Liver (tissue), 9 donors: ENCODE measurements around the gene TXLNA. TPM values are rescaled to one million over a fixed set of nuclear protein-coding genes. Genes with fewer than 3 reads are reported as not detected.

Source experiments
- DNase-seq: peaks from one replicate; pipeline ENCODE4 v3.0.0-alpha.2; 2017; ENCODE audit warnings: low spot score
- H3K27ac ChIP-seq, 2 donors: one replicate each; pipeline ENCODE4 v1.7.0; 2013; ENCODE audit warnings: inconsistent platforms in 2 of 2, low read length in 2 of 2, control low read depth in 1 of 2, low read depth in 1 of 2, mild to moderate bottlenecking in 1 of 2
- H3K27me3 ChIP-seq, 4 donors: one replicate each; pipeline versions ENCODE4 v1.6.1 to v1.7.0; 2013; ENCODE audit warnings: low read length in 3 of 4, inconsistent platforms in 1 of 4, mild to moderate bottlenecking in 1 of 4, moderate library complexity in 1 of 4; ENCODE audit not compliant: control insufficient read depth in 4 of 4, insufficient read depth in 4 of 4
- H3K36me3 ChIP-seq, 4 donors: one replicate each; pipeline versions ENCODE4 v1.6.1 to v1.7.0; 2013; ENCODE audit warnings: low read length in 3 of 4, mild to moderate bottlenecking in 3 of 4, low read depth in 1 of 4, moderate library complexity in 1 of 4; ENCODE audit not compliant: control insufficient read depth in 4 of 4, insufficient read depth in 3 of 4
- H3K4me1 ChIP-seq, 4 donors: one replicate each; pipeline versions ENCODE4 v1.6.1 to v1.7.0; 2013; ENCODE audit warnings: low read length in 3 of 4, mild to moderate bottlenecking in 3 of 4, moderate library complexity in 1 of 4; ENCODE audit not compliant: control insufficient read depth in 4 of 4, insufficient read depth in 4 of 4
- H3K4me3 ChIP-seq, 3 donors: one replicate each; pipeline versions ENCODE4 v1.6.1 to v1.7.0; 2013; ENCODE audit warnings: low read length in 3 of 3, control low read depth in 1 of 3, low read depth in 1 of 3, mild to moderate bottlenecking in 1 of 3
- H3K9ac ChIP-seq, 2 donors: one replicate each; pipeline ENCODE4 v1.7.0; 2013; ENCODE audit warnings: low read length in 2 of 2, mild to moderate bottlenecking in 2 of 2, moderate library complexity in 2 of 2, control low read depth in 1 of 2, low read depth in 1 of 2
- H3K9me3 ChIP-seq, 4 donors: one replicate each; pipeline versions ENCODE4 v1.6.1 to v1.7.0; 2013; ENCODE audit warnings: low read length in 3 of 4; ENCODE audit not compliant: control insufficient read depth in 4 of 4
- EGR1 ChIP-seq, 2 donors: IDR thresholded peaks; 2 replicates each; pipeline ENCODE4 v1.6.1; 2016 to 2018; ENCODE audit warnings: antibody characterized with exemption in 2 of 2, low read depth in 2 of 2
- FOXA2 ChIP-seq: IDR thresholded peaks from 2 replicates; pipeline ENCODE4 v1.6.1; 2016; ENCODE audit warnings: antibody characterized with exemption
- GABPA ChIP-seq, 2 donors: IDR thresholded peaks in 1 of 2; conservative IDR thresholded peaks in 1 of 2; 2 replicates each; pipeline ENCODE4 v1.6.1; 2016; ENCODE audit warnings: antibody characterized with exemption in 2 of 2, mild to moderate bottlenecking in 1 of 2, moderate library complexity in 1 of 2
- HNF4A ChIP-seq, 2 donors: conservative IDR thresholded peaks; 2 replicates each; pipeline ENCODE4 v1.6.1; 2016; ENCODE audit warnings: antibody characterized with exemption in 2 of 2, mild to moderate bottlenecking in 2 of 2
- HNF4G ChIP-seq: IDR thresholded peaks from 2 replicates; pipeline ENCODE4 v1.6.1; 2016; ENCODE audit warnings: antibody characterized with exemption
- JUND ChIP-seq, 2 donors: IDR thresholded peaks; 2 replicates each; pipeline ENCODE4 v1.6.1; 2016; ENCODE audit warnings: antibody characterized with exemption in 2 of 2
- NR2F2 ChIP-seq: IDR thresholded peaks from 2 replicates; pipeline ENCODE4 v1.6.1; 2016; ENCODE audit warnings: antibody characterized with exemption
- RAD21 ChIP-seq, 2 donors: IDR thresholded peaks; 2 replicates each; pipeline ENCODE4 v1.6.1; 2016; ENCODE audit warnings: antibody characterized with exemption in 2 of 2, mild to moderate bottlenecking in 2 of 2
- RXRA ChIP-seq, 2 donors: IDR thresholded peaks; 2 replicates each; pipeline ENCODE4 v1.6.1; 2017 to 2018; ENCODE audit warnings: antibody characterized with exemption in 2 of 2, mild to moderate bottlenecking in 1 of 2
- SP1 ChIP-seq: IDR thresholded peaks from 2 replicates; pipeline ENCODE4 v1.6.1; 2018; ENCODE audit warnings: antibody characterized with exemption, mild to moderate bottlenecking
- TAF1 ChIP-seq: conservative IDR thresholded peaks from 2 replicates; pipeline ENCODE4 v1.6.1; 2016; ENCODE audit warnings: antibody characterized with exemption, mild to moderate bottlenecking
- YY1 ChIP-seq: IDR thresholded peaks from 2 replicates; pipeline ENCODE4 v1.6.1; 2016; ENCODE audit warnings: antibody characterized with exemption, mild to moderate bottlenecking
- WGBS: extraction: QIAGEN DNeasy Blood & Tissue Kit; methylation state at CpG from one replicate; pipeline ENCODE4 v1.1.7; 2013; 5-methylcytosine and 5-hydroxymethylcytosine counted together
- polyA plus RNA-seq, 2 donors: library from polyadenylated mRNA; stranded (reverse) in 1 of 2; unstranded in 1 of 2; fragments of 200-250 nt in 1 of 2; fragments of >200 nt in 1 of 2; fragmentation: Nextera tagmentation in 1 of 2; extraction: Ambion mirVana in 1 of 2; gene quantifications; one replicate each; pipeline versions ENCODE4 v1.2.1 to v1.2.3, GENCODE V29; 2013 to 2015
- total RNA-seq, 2 donors: library from RNA; depleted of rRNA; stranded (reverse); fragments of >200 nt; gene quantifications; one replicate each; pipeline ENCODE4 v1.2.3, GENCODE V29; 2014
- TF ChIP-seq, protein P1 (sequence below): IDR thresholded peaks from 2 replicates; pipeline ENCODE4 v1.6.1; 2016; ENCODE audit warnings: antibody characterized with exemption, mild to moderate bottlenecking
- TF ChIP-seq, protein P2 (sequence below): fragments of 150-350 bp; IDR thresholded peaks from 2 replicates; pipeline ENCODE4 v1.5.1; 2017; ENCODE audit warnings: improper control_type of control experiment, low read depth, low read length; ENCODE audit not compliant: missing input control
- TF ChIP-seq, protein P3 (sequence below): IDR thresholded peaks from 2 replicates; pipeline ENCODE4 v1.6.1; 2016; ENCODE audit warnings: antibody characterized with exemption
- TF ChIP-seq, protein P4 (sequence below): IDR thresholded peaks from 2 replicates; pipeline ENCODE4 v1.6.1; 2016; ENCODE audit warnings: antibody characterized with exemption
- TF ChIP-seq, protein P5 (sequence below): IDR thresholded peaks from 2 replicates; pipeline ENCODE4 v1.6.1; 2016; ENCODE audit warnings: antibody characterized with exemption
- donor health status: healthy.
- donor health status: healthy.
- donor health status: healthy.
- donor health status: healthy.
- donor health status: healthy.

The TXLNA gene
- total and polyA plus RNA-seq, 4 donors = 17.9 to 46.7 (median 28.9) TPM

DNA sequence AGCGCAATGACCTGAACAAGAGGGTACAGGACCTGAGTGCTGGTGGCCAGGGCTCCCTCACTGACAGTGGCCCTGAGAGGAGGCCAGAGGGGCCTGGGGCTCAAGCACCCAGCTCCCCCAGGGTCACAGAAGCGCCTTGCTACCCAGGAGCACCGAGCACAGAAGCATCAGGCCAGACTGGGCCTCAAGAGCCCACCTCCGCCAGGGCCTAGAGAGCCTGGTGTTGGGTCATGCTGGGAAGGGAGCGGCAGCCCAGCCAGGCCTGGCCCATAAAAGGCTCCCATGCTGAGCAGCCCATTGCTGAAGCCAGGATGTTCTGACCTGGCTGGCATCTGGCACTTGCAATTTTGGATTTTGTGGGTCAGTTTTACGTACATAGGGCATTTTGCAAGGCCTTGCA is 15.5 kb downstream of the TXLNA start (continued):
- TF ChIP-seq, protein P1, sequence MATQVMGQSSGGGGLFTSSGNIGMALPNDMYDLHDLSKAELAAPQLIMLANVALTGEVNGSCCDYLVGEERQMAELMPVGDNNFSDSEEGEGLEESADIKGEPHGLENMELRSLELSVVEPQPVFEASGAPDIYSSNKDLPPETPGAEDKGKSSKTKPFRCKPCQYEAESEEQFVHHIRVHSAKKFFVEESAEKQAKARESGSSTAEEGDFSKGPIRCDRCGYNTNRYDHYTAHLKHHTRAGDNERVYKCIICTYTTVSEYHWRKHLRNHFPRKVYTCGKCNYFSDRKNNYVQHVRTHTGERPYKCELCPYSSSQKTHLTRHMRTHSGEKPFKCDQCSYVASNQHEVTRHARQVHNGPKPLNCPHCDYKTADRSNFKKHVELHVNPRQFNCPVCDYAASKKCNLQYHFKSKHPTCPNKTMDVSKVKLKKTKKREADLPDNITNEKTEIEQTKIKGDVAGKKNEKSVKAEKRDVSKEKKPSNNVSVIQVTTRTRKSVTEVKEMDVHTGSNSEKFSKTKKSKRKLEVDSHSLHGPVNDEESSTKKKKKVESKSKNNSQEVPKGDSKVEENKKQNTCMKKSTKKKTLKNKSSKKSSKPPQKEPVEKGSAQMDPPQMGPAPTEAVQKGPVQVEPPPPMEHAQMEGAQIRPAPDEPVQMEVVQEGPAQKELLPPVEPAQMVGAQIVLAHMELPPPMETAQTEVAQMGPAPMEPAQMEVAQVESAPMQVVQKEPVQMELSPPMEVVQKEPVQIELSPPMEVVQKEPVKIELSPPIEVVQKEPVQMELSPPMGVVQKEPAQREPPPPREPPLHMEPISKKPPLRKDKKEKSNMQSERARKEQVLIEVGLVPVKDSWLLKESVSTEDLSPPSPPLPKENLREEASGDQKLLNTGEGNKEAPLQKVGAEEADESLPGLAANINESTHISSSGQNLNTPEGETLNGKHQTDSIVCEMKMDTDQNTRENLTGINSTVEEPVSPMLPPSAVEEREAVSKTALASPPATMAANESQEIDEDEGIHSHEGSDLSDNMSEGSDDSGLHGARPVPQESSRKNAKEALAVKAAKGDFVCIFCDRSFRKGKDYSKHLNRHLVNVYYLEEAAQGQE = no peak
- no peak for TF ChIP-seq EGR1 (IDR thresholded peaks at IDR 0.05; ENCODE audit: low read depth in 2 of 2)
- TF ChIP-seq RAD21 (IDR thresholded peaks at IDR 0.05) = no peak
- TF ChIP-seq HNF4A (conservative IDR thresholded peaks at IDR 0.05) = no peak
- TF ChIP-seq TAF1 = no peak
- TF ChIP-seq GABPA (IDR thresholded peaks at IDR 0.05 in 1 of 2, conservative IDR thresholded peaks at IDR 0.05 in 1 of 2) = no peak
- TF ChIP-seq, protein P2, sequence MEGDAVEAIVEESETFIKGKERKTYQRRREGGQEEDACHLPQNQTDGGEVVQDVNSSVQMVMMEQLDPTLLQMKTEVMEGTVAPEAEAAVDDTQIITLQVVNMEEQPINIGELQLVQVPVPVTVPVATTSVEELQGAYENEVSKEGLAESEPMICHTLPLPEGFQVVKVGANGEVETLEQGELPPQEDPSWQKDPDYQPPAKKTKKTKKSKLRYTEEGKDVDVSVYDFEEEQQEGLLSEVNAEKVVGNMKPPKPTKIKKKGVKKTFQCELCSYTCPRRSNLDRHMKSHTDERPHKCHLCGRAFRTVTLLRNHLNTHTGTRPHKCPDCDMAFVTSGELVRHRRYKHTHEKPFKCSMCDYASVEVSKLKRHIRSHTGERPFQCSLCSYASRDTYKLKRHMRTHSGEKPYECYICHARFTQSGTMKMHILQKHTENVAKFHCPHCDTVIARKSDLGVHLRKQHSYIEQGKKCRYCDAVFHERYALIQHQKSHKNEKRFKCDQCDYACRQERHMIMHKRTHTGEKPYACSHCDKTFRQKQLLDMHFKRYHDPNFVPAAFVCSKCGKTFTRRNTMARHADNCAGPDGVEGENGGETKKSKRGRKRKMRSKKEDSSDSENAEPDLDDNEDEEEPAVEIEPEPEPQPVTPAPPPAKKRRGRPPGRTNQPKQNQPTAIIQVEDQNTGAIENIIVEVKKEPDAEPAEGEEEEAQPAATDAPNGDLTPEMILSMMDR = no peak

DNA sequence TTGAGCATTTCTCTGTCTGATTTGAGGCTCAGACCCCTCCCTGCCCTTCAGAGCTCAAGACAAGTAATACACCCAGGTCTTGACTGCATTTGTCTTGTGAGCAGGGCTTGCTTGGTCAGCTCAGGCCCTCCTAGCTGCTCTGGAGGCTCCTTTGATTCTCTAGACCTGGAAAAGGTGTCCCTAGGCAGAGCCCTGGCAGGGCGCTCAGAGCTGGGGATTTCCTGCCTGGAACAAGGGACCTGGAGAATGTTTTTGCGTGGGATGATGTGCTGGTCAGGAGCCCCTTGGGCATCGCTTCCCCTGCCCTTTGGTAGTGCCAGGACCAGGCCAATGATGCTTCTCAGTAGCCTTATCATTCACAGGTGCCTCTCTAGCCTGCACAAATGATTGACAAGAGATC is 16.1 kb downstream of the TXLNA start:
- Histone ChIP-seq H3K4me1 (peaks cover 0 to 21% (median 15%) of the 10 kb centered on the region in 4 donors), H3K36me3 (peaks cover 25 to 67% (median 55%) of the 10 kb centered on the region in 4 donors), H3K4me3 (no peak overlapping the region), H3K9ac (no peak overlapping the region), H3K27ac (no peak overlapping the region), H3K9me3 (no peaks in the 10 kb centered on the region), H3K27me3 (no peaks in the 10 kb centered on the region)
- TF ChIP-seq RXRA (IDR thresholded peaks at IDR 0.05) = no peak
- TF ChIP-seq, protein P3, sequence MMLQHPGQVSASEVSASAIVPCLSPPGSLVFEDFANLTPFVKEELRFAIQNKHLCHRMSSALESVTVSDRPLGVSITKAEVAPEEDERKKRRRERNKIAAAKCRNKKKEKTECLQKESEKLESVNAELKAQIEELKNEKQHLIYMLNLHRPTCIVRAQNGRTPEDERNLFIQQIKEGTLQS = no peak
- no peak for TF ChIP-seq NR2F2
- DNase-seq = no peak
- WGBS = 94% methylated on average over 3 of the region's 3 CpGs

DNA sequence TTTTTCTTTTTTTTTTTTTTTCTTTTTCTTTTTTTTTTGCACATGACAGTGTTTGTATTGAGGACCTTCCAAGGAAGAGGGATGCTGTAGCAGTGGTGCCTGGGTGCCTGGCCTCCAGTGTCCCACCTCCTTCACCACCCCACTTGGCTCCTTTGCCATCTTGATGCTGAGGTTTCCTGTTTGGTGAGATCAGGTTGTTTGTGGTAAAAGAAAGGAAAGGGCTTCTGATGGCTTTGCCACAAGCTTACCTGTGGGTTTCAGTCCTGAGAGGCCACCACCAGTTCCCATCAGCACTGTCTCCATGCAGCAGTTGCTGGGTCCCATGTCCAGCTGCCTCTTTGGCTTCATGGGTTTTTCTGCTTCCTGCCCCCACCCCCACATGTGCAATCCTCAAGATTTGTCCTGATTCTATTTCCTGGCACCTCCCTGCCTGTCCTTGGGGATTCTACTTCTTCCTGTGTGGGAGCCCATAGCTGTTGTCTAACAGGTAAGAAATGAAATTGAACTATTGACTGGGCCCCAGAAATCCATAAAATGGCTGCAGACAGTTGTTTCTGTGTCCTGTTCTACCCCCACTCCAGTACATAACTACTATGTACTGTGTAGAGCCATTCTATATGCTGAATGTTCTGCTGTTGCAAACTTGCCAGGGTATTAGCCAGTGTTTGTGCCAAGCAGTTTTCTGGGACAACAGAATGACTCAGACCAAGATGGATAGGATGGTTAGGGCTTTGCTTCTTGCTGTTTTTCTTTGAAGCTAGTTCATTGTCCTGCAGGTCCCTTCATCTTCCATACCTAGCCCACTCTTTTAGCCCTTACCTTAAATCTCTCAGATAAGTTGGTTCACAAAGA is 16.7 kb downstream of the TXLNA start:
- TF ChIP-seq, protein P4, sequence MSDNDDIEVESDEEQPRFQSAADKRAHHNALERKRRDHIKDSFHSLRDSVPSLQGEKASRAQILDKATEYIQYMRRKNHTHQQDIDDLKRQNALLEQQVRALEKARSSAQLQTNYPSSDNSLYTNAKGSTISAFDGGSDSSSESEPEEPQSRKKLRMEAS = no peak
- no peak for TF ChIP-seq RAD21 (IDR thresholded peaks at IDR 0.05)
- TF ChIP-seq, protein P2 = no peak
- no peak for TF ChIP-seq JUND (IDR thresholded peaks at IDR 0.05)
- TF ChIP-seq SP1 = no peak
- TF ChIP-seq TAF1 = no peak
- TF ChIP-seq, protein P5, sequence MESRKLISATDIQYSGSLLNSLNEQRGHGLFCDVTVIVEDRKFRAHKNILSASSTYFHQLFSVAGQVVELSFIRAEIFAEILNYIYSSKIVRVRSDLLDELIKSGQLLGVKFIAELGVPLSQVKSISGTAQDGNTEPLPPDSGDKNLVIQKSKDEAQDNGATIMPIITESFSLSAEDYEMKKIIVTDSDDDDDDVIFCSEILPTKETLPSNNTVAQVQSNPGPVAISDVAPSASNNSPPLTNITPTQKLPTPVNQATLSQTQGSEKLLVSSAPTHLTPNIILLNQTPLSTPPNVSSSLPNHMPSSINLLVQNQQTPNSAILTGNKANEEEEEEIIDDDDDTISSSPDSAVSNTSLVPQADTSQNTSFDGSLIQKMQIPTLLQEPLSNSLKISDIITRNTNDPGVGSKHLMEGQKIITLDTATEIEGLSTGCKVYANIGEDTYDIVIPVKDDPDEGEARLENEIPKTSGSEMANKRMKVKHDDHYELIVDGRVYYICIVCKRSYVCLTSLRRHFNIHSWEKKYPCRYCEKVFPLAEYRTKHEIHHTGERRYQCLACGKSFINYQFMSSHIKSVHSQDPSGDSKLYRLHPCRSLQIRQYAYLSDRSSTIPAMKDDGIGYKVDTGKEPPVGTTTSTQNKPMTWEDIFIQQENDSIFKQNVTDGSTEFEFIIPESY = no peak
- TF ChIP-seq FOXA2 = no peak
- no peak for TF ChIP-seq YY1
- TF ChIP-seq HNF4G = no peak
- no peak for DNase-seq
- H3K36me3 ChIP-seq = peaks cover 22 to 62% (median 49%) of the 10 kb centered on the region in 4 donors

More for the DNA sequence above, 16.7 kb downstream of the TXLNA start:
- Histone ChIP-seq H3K27ac (no peak overlapping the region), H3K9ac (no peak overlapping the region), H3K9me3 (no peaks in the 10 kb centered on the region), H3K4me3 (no peak overlapping the region), H3K27me3 (no peaks in the 10 kb centered on the region), H3K4me1 (peaks cover 0 to 28% (median 20%) of the 10 kb centered on the region in 4 donors)
